Common myeloid progenitor, CD34-positive (primary cell): Measurements from ENCODE around the gene CNTN5.

Experiments used
- CTCF ChIA-PET: fragments of 350-600 bp; sonication (Branson Sonifier 250); formaldehyde crosslinking; loops from one replicate; lab custom pipeline; 2021; ENCODE audit warnings: antibody characterized with exemption; lab: Charles Lee
- POLR2A ChIA-PET: fragments of 350-600 bp; sonication (Branson Sonifier 250); formaldehyde crosslinking; loops from one replicate; lab custom pipeline; 2021; ENCODE audit warnings: antibody characterized with exemption; lab: Charles Lee
- DNase-seq, 3 donors: peaks; one replicate each; pipeline versions ENCODE4 v3.0.0 to v3.0.0-alpha.2; 2013
- H3K27ac ChIP-seq, 2 experiments: 1 replicate in 1 of 2; 2 replicates in 1 of 2; pipeline ENCODE4 v1.7.0; 2013; ENCODE audit warnings: inconsistent platforms in 2 of 2, low read length in 2 of 2, mild to moderate bottlenecking in 2 of 2, low read depth in 1 of 2, moderate library complexity in 1 of 2; ENCODE audit not compliant: severe bottlenecking in 2 of 2, insufficient read depth in 1 of 2, poor library complexity in 1 of 2
- H3K27me3 ChIP-seq, 5 experiments: replicated peaks in 2 of 5; 1 replicate in 3 of 5; 2 replicates in 2 of 5; pipeline versions ENCODE4 v1.6.1 to v1.7.0; 2013; ENCODE audit warnings: low read length in 4 of 5, mild to moderate bottlenecking in 2 of 5, moderate library complexity in 2 of 5, inconsistent platforms in 1 of 5; ENCODE audit not compliant: insufficient read depth in 5 of 5, control insufficient read depth in 4 of 5
- H3K36me3 ChIP-seq, 4 experiments: 1 replicate in 2 of 4; 2 replicates in 2 of 4; pipeline versions ENCODE4 v1.6.1 to v1.7.0; 2013; ENCODE audit warnings: low read length in 3 of 4, control low read depth in 1 of 4, mild to moderate bottlenecking in 1 of 4; ENCODE audit not compliant: control insufficient read depth in 4 of 4, insufficient read depth in 4 of 4
- H3K4me1 ChIP-seq, 4 experiments: 1 replicate in 3 of 4; 2 replicates in 1 of 4; pipeline versions ENCODE4 v1.6.1 to v1.7.1; 2013; ENCODE audit warnings: low read length in 3 of 4, mild to moderate bottlenecking in 3 of 4, control low read depth in 1 of 4, inconsistent platforms in 1 of 4, moderate library complexity in 1 of 4; ENCODE audit not compliant: control insufficient read depth in 4 of 4, insufficient read depth in 4 of 4; ENCODE audit errors: control extremely low read depth in 1 of 4
- H3K4me3 ChIP-seq, 7 experiments: 1 replicate in 4 of 7; 2 replicates in 3 of 7; pipeline versions ENCODE4 v1.5.1 to v1.7.0; 2013; ENCODE audit warnings: mild to moderate bottlenecking in 7 of 7, low read length in 6 of 7, moderate library complexity in 6 of 7, inconsistent platforms in 2 of 7, low read depth in 2 of 7, control low read depth in 1 of 7; ENCODE audit not compliant: insufficient read depth in 4 of 7, control insufficient read depth in 1 of 7; ENCODE audit errors: extremely low read depth in 1 of 7
- H3K9me3 ChIP-seq, 5 experiments: 1 replicate in 4 of 5; 2 replicates in 1 of 5; pipeline versions ENCODE4 v1.6.1 to v1.7.1; 2013; ENCODE audit warnings: low read length in 4 of 5, mild to moderate bottlenecking in 2 of 5, inconsistent platforms in 1 of 5, low read depth in 1 of 5, moderate library complexity in 1 of 5; ENCODE audit not compliant: control insufficient read depth in 4 of 5, insufficient read depth in 2 of 5; ENCODE audit errors: control extremely low read depth in 1 of 5
- WGBS: methylation state at CpG from one replicate; pipeline ENCODE4 v1.1.5; 2013; ENCODE audit not compliant: insufficient coverage; 5-methylcytosine and 5-hydroxymethylcytosine counted together

CNTN5 gene

GRCh38 chr11:99509863-99510262 is 489.1 kb downstream of the CNTN5 start:
- H3K27ac ChIP-seq, result no peak overlapping the region
- no peak for DNase-seq
- H3K36me3 ChIP-seq, result no peaks in the 10 kb centered on the region
- H3K4me1 ChIP-seq, result no peaks in the 10 kb centered on the region
- no peaks in the 10 kb centered on the region for H3K27me3 ChIP-seq
- POLR2A ChIA-PET, result no interaction called here
- WGBS, result no CpG with 5 or more reads among the region's 2 CpGs
- no peaks in the 10 kb centered on the region for H3K9me3 ChIP-seq
- CTCF ChIA-PET, result no interaction called here
- H3K4me3 ChIP-seq, result no peak overlapping the region

DNA sequence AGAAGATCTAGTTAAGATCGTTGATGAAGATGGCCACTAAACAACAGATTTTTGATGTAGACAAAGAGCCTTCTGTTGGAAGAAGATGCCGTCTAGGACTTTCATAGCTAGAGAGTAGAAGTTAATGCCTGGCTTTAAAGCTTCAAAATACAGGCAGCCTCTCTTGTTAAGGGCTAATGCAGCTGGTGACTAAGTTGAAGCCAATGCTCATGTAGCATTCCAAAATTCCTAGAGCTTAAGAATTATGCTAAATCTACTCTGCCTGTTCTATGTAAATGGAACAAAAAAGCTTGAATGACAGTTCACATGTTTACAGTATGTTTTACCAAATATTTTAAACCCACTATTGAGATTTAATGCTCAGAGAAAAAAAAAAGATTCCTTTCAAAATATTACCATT is 492.6 kb downstream of the CNTN5 start:
- Histone ChIP-seq H3K27ac (no peak overlapping the region), H3K4me1 (no peaks in the 10 kb centered on the region), H3K9me3 (no peaks in the 10 kb centered on the region), H3K27me3 (no peaks in the 10 kb centered on the region), H3K4me3 (no peak overlapping the region), H3K36me3 (no peaks in the 10 kb centered on the region)
- ChIA-PET POLR2A (no interaction called here), CTCF (no interaction called here)
- 100% methylated on average over 2 of the region's 2 CpGs for WGBS
- DNase-seq, result no peak

DNA sequence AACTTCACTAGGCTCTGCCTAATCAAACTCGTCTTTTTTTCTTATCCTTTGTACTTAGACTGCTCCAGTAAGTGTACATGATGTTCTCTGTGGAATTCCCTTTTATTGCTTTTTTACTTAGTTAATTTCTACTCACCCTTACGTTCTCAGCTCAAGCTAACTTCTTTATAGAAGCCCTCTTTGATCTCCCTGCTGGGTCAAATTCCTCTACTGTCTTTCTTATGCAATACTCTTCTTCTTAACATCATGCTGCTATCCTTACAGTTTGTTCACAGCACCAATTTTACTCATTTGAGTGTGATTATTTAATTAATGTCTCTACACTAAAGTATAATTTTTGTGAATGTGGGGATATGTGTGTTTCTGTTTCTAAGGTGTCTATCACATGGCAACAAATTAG is 498.3 kb downstream of the CNTN5 start:
- no peak for DNase-seq
- CTCF ChIA-PET, result no interaction called here
- WGBS, result 76% methylated on average over 2 of the region's 2 CpGs

GRCh38 chr11:99522467-99523173 is 501.9 kb downstream of the CNTN5 start:
- WGBS, result 67% methylated on average over 1 of the region's 5 CpGs
- H3K9me3 ChIP-seq, result no peaks in the 10 kb centered on the region
- no peak overlapping the region for H3K27ac ChIP-seq
- H3K4me1 ChIP-seq, result no peaks in the 10 kb centered on the region
- ChIA-PET POLR2A (no interaction called here), CTCF (no interaction called here)
- no peak overlapping the region for H3K4me3 ChIP-seq
- DNase-seq, result no peak
- H3K27me3 ChIP-seq, result no peaks in the 10 kb centered on the region
- no peaks in the 10 kb centered on the region for H3K36me3 ChIP-seq

More for the DNA sequence above, 498.3 kb downstream of the CNTN5 start:
- H3K4me1 ChIP-seq, result no peaks in the 10 kb centered on the region
- no peak overlapping the region for H3K4me3 ChIP-seq
- no peaks in the 10 kb centered on the region for H3K9me3 ChIP-seq
- POLR2A ChIA-PET, result no interaction called here
- H3K27ac ChIP-seq, result no peak overlapping the region
- H3K27me3 ChIP-seq, result no peaks in the 10 kb centered on the region
- no peaks in the 10 kb centered on the region for H3K36me3 ChIP-seq

- H3K9me3 ChIP-seq, result no peaks in the 10 kb centered on the region
- no peak overlapping the region for H3K27ac ChIP-seq
- no peaks in the 10 kb centered on the region for H3K36me3 ChIP-seq
- H3K4me1 ChIP-seq, result no peaks in the 10 kb centered on the region
- WGBS, result 96% methylated on average over 13 of the region's 13 CpGs
- ChIA-PET POLR2A (no interaction called here), CTCF (no interaction called here)
- H3K4me3 ChIP-seq, result no peak overlapping the region
- DNase-seq, result no peak
- H3K27me3 ChIP-seq, result no peaks in the 10 kb centered on the region
Measured at GRCh38 chr11:99531468-99531867, 510.7 kb downstream of the CNTN5 start.

DNA sequence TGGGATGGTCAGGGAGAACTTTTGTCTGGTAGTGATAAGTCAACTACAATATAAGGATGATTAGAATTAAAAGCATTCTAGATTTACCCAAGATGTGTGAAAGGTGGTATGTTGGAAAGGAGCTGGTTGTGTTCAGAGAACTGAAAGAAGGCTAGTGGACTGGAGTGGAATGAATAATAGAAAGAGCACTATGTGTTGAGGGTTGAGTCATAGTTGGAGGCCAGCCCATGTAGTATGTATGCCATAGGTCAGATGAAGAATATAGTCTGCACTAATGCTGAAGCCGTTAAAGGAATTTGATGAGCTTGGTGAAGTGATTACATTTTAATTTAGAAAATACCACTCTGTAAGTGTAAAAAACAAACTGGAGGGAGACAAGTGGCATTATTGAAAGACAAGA is 514.1 kb downstream of the CNTN5 start:
- H3K27ac ChIP-seq, result no peak overlapping the region
- no peaks in the 10 kb centered on the region for H3K4me1 ChIP-seq
- no peaks in the 10 kb centered on the region for H3K36me3 ChIP-seq
- POLR2A ChIA-PET, result no interaction called here
- 100% methylated on average over 1 of the region's 1 CpG for WGBS
- H3K9me3 ChIP-seq, result no peaks in the 10 kb centered on the region
- H3K4me3 ChIP-seq, result no peak overlapping the region
- DNase-seq, result no peak
- CTCF ChIA-PET, result no interaction called here
- H3K27me3 ChIP-seq, result no peaks in the 10 kb centered on the region

GRCh38 chr11:99535406-99535805 is 514.7 kb downstream of the CNTN5 start:
- no peak overlapping the region for H3K27ac ChIP-seq
- H3K4me1 ChIP-seq, result no peaks in the 10 kb centered on the region
- no peaks in the 10 kb centered on the region for H3K9me3 ChIP-seq
- no peaks in the 10 kb centered on the region for H3K36me3 ChIP-seq
- POLR2A ChIA-PET, result no interaction called here
- no peak for DNase-seq
- WGBS, result no CpG with 5 or more reads among the region's 1 CpG
- no peaks in the 10 kb centered on the region for H3K27me3 ChIP-seq
- no peak overlapping the region for H3K4me3 ChIP-seq
- CTCF ChIA-PET, result no interaction called here
